Measurements from ENCODE around the gene QPCT. TPM values are rescaled to one million over a fixed set of nuclear protein-coding genes. Genes with fewer than 3 reads are reported as not detected.
A peak's percentile ranks its signal among the peaks of the same experiment; 100 is the strongest.

QPCT gene
- total RNA-seq, 1 experiment from 2014 or later, result 7.1 TPM

DNA sequence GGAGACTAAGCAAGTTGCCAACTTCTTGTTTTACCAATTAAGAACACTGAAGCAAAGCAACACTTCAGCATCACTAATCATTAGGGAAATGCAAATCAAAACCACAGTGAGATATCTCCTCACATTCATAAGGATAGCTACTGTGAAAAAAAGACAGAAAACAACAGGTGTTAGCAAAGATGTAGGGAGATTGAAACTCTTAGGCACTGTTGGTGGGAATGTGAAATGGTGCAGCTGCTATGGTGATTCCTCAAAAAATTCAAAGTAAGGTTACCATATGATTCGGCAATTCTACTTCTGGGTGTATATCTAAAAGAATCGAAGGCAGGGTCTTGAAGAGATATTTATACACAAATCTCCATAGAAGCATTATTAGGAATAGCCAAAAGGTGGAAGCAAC, 11.2 kb upstream of the QPCT start:
- Histone ChIP-seq H3K9me3 (replicated peaks) (no peaks in the 10 kb centered on the region), H3K27ac (no peak overlapping the region), H3K4me3 (no peak overlapping the region), H3K36me3 (no peaks in the 10 kb centered on the region), H3K4me1 (replicated peaks) (no peaks in the 10 kb centered on the region), H3K27me3 (replicated peaks) (no peaks in the 10 kb centered on the region; the same call in 1 of the 2 replicates)
- DNase-seq (ENCODE audit: low read depth in 1 of 2, low spot score in 2 of 2), result no peak

DNA sequence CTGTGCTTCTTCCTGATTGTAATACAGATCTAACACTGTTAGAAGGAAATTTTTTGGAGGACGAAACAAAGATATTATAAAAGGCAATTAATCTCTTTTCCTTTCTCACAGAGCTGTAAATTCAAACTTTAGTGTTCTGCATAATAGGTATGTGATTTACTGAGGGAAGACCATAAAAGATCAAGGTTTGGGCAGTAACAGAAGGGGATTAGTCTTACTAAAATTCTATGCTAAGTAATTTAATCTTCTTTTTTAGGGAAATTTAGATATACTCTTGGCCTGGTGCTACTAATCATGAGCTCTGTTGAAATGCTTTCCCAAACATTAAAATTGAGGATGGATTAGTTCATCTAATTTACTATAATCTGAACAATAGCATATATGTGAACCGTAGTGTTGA, 8.8 kb upstream of the QPCT start:
- Histone ChIP-seq H3K4me1 (replicated peaks) (no peaks in the 10 kb centered on the region), H3K27me3 (replicated peaks) (no peaks in the 10 kb centered on the region; the same call in 1 of the 2 replicates), H3K4me3 (no peak overlapping the region), H3K27ac (no peak overlapping the region), H3K9me3 (replicated peaks) (no peaks in the 10 kb centered on the region), H3K36me3 (no peaks in the 10 kb centered on the region)
- DNase-seq (ENCODE audit: low read depth in 1 of 2, low spot score in 2 of 2), result no peak

DNA sequence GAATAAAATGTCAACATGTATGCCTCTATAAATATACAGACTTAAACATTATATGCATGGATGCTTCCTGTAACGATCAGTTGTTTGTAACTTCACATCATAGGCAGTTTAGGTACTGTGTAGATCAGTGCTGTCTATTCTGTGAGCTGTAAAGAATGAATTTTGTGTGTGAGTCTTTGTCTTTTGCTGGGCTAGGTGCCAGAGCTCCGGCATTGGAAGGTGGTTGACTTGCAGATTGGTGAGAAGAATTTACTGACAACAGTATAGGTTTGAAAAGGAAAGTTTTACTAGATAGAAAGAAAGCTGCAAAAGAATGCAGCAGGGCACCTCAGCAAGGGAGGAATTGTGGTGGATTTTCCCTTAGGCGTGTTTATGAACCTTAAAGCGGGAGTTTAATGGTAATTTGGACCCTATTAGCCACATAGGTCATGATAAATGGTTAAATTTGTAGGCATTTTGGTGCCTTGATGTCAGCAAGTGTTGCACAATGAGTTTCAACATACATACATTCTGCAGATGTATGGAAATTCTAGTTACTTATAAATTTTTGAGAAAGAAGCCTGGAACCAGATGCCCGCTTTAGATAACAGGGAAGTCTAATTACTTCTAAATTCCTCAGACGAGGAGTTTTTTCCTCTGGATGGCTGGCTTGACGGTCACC, 6.7 kb upstream of the QPCT start:
- H3K36me3 ChIP-seq, result no peaks in the 10 kb centered on the region
- H3K4me3 ChIP-seq, result no peak overlapping the region
- H3K4me1 ChIP-seq (replicated peaks), result no peaks in the 10 kb centered on the region
- no peak for DNase-seq (ENCODE audit: low read depth in 1 of 2, low spot score in 2 of 2)
- H3K27ac ChIP-seq, result no peak overlapping the region
- no peaks in the 10 kb centered on the region; the same call in 1 of the 2 replicates for H3K27me3 ChIP-seq (replicated peaks)
- H3K9me3 ChIP-seq (replicated peaks), result no peaks in the 10 kb centered on the region

DNA sequence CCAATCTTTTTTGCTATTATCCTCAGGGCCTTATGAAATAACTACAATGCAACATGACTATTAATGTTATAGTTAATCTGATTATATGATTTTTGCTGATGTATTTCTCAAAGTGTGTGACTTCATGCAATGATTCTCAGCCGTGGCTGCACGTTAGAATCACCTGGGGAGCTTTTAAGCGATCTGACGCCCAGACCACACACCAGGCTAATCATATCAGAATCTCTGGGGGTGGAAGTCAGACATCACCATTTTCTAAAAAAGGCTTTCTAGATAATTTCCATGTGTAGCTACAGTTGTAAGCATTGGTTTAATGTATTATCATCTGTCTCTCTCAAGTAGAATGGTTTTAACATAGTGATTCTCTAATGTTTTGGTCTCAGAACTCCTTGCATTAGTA, 5.5 kb upstream of the QPCT start:
- peaks cover 5% of the 10 kb centered on the region; the same call in 1 of the 2 replicates for H3K4me1 ChIP-seq (replicated peaks)
- no peak for DNase-seq (ENCODE audit: low read depth in 1 of 2, low spot score in 2 of 2)

DNA sequence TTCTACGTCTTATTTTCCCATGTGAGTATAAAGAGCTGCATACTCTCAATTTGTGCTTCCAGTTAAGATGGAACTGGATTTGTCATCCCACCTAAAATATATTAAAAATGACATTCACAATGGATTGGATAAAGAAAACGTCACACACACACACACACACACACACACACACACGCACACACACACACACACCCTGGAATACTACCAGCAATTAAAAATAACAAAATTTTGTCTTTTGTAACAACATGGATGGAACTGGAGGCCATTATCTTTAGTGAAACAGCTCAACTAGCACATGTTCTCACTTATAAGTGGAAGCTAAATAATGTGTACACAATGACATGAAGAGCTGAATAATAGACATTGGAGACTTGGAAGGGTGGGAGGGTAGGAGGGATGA, 3.8 kb upstream of the QPCT start:
- Histone ChIP-seq H3K27ac (no peak overlapping the region), H3K4me1 (replicated peaks) (peaks cover 21% of the 10 kb centered on the region), H3K4me3 (no peak overlapping the region), H3K27me3 (replicated peaks) (no peaks in the 10 kb centered on the region; the same call in 1 of the 2 replicates), H3K36me3 (no peaks in the 10 kb centered on the region), H3K9me3 (replicated peaks) (no peaks in the 10 kb centered on the region; the same call in 1 of the 2 replicates)
- DNase-seq (ENCODE audit: low read depth in 1 of 2, low spot score in 2 of 2), result no peak

More for the DNA sequence above, 5.5 kb upstream of the QPCT start:
- H3K27me3 ChIP-seq (replicated peaks), result no peaks in the 10 kb centered on the region; the same call in 1 of the 2 replicates
- H3K27ac ChIP-seq, result no peak overlapping the region
- no peak overlapping the region for H3K4me3 ChIP-seq
- H3K9me3 ChIP-seq (replicated peaks), result no peaks in the 10 kb centered on the region
- H3K36me3 ChIP-seq, result no peaks in the 10 kb centered on the region

DNA sequence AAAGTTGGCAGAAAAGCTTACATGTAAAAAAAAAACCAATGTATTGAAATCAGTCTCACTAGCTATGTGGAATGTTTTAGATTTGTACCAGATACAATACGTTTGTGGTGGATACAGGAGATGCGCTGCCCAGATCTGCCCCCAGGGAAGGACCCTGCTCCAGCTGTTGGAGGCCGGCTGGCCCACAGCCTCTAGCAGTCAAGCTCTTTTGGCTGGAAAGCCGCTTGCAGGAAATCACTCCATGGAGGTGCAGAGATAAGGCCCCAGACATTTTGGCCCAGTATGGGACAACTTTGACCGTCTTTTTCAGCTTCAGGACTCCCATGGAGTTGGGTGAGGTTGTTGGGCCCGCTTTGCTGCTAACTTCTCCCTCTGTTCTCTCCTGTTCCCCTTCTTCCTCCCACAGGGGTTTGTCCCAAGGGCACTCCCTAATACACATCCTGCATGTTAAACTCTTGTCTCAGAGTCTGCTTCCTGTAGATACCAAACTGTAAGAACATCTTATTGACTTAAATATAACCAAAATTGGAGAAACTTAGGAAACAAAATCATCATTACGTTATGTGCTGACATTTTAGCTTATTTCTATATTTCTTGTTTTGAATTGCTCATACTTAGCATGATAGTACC, 1.7 kb upstream of the QPCT start:
- DNase-seq (ENCODE audit: low read depth in 1 of 2, low spot score in 2 of 2), result no peak
- Histone ChIP-seq H3K27me3 (replicated peaks) (no peaks in the 10 kb centered on the region), H3K36me3 (no peaks in the 10 kb centered on the region), H3K4me1 (replicated peaks) (peaks cover 21% of the 10 kb centered on the region), H3K4me3 (no peak overlapping the region), H3K27ac (no peak overlapping the region), H3K9me3 (replicated peaks) (no peaks in the 10 kb centered on the region; the same call in 1 of the 2 replicates)

DNA sequence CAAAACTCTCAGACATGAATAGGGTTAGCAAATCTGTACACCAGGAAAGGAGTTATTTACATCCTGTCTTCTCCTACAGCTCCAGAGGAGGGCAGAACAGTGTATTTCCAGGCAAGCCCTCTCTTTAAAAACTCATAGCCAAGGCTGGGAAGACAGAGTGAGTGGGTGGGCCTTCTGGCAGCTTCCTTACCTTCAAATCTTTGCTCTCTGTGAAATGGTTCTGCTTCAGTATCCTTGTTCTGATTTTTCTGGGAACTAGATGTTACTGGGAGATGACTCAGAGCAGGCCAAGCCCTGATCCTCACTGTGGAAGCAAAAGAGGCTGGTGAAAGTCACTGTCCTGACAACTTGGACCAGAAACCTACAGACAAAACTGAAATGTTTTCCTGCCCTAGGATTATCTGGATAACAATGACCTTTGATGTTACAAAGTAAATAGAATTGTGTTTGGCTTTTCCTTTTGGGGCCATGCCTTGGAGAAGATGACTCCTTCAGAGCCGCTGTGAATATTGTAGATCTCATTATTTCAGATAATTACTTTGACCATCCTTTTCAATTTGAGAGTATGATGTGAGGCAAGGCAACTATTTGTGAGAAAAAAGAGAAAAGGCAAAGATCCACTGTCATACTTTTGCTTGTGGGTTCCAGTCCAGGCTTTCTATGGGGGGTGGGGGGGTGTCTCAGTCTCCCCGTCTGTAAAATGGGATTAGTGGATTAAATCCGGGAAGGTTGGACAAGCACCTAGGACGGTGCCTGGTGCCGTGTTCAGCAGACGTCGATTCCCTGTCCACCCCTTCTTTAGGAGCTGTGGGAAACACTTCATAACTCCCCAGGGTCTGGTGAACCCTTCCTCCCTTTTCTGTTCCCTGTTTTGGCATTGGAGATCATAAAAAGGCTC, 644 bp upstream of the QPCT start:
- Histone ChIP-seq H3K36me3 (no peaks in the 10 kb centered on the region), H3K9me3 (replicated peaks) (no peaks in the 10 kb centered on the region; the same call in 1 of the 2 replicates), H3K4me1 (replicated peaks) (peaks cover 21% of the 10 kb centered on the region), H3K27me3 (replicated peaks) (no peaks in the 10 kb centered on the region), H3K4me3 (peak overlapping the region; percentile 48), H3K27ac (0 out of 2 replicates have a peak overlapping the region, but pooled peaks have one; percentile 43)
- peak in 1 of 2 experiments; percentile 30 for DNase-seq (ENCODE audit: low read depth in 1 of 2, low spot score in 2 of 2)

DNA sequence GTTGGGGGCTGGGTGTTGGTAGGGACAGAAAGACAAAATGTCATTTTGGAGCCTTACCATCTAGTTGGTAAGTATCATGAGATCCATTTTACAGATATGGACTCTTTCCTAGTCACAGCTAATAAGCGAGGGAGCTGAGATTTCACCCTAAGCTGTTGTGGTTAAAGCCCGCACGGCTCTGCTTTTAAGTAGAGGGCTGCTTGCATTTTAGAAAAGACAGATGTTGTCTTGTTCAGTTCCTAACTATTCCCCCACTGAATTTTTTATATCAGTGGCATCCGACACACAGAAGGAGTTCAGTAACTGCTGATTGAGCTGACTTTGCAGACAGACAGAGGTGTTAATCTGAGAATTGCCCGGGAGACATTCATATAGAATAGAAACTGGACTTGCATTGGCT, 3.7 kb downstream of the QPCT start:
- Histone ChIP-seq H3K9me3 (replicated peaks) (no peaks in the 10 kb centered on the region; the same call in 1 of the 2 replicates), H3K4me3 (no peak overlapping the region), H3K27me3 (replicated peaks) (no peaks in the 10 kb centered on the region), H3K36me3 (no peaks in the 10 kb centered on the region), H3K4me1 (replicated peaks) (peaks cover 21% of the 10 kb centered on the region), H3K27ac (no peak overlapping the region)
- DNase-seq (ENCODE audit: low read depth in 1 of 2, low spot score in 2 of 2), result no peak

DNA sequence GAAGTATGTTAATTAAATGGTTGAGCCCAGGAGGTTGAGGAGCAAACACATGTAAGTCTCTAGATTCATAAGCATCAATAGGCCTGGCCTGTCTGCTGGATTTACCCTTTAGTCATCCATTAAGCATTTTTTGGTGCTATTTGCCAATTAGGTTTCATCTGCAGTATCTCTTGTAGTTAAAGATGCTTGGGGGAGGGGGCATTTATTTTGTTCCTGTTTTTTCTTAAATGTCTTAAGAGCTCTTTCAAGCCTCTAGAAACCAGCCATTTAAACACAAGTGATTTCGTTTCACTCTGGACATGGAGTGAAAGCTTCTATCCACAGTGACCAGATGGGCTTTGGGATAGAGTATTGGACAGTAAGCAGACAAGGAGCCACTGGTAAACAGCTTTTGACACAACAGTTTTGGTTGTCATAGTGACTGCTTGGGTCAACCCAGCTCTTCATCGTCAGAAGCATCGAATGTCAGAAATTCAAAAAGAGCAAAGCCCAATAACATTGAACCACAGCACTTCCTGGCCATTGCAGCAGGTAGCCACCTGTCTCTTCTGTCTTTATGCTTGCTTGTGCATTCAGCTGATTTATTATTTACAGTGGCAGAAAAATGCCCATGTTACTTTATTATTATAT, 4.9 kb downstream of the QPCT start:
- Histone ChIP-seq H3K4me3 (no peak overlapping the region), H3K36me3 (no peaks in the 10 kb centered on the region), H3K27me3 (replicated peaks) (no peaks in the 10 kb centered on the region), H3K9me3 (replicated peaks) (no peaks in the 10 kb centered on the region; the same call in 1 of the 2 replicates), H3K4me1 (replicated peaks) (peaks cover 11% of the 10 kb centered on the region), H3K27ac (no peak overlapping the region)
- no peak for DNase-seq (ENCODE audit: low read depth in 1 of 2, low spot score in 2 of 2)

DNA sequence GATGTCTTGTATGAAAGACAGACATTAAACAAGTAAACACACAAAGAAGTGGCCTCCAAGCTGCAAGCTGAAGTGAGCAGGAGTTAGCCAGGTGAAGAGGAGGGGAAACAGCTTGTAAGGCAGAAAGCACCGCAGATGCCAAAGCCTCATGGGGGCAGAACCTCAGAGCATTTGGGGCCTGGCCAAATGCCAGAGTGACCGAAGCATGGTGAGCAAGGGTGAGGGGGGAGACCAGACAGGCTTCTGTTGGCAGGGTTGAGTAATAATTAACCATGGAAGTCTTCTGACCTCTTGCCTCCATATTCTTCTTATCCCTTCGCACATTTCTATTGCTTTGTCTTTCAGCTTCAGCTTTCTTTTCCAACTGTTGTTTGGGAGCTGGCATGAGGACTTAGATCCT, 5.6 kb downstream of the QPCT start:
- no peak for DNase-seq (ENCODE audit: low read depth in 1 of 2, low spot score in 2 of 2)
- Histone ChIP-seq H3K9me3 (replicated peaks) (no peaks in the 10 kb centered on the region), H3K4me3 (no peak overlapping the region), H3K27me3 (replicated peaks) (no peaks in the 10 kb centered on the region), H3K4me1 (replicated peaks) (peaks cover 4% of the 10 kb centered on the region), H3K27ac (no peak overlapping the region), H3K36me3 (no peaks in the 10 kb centered on the region)

DNA sequence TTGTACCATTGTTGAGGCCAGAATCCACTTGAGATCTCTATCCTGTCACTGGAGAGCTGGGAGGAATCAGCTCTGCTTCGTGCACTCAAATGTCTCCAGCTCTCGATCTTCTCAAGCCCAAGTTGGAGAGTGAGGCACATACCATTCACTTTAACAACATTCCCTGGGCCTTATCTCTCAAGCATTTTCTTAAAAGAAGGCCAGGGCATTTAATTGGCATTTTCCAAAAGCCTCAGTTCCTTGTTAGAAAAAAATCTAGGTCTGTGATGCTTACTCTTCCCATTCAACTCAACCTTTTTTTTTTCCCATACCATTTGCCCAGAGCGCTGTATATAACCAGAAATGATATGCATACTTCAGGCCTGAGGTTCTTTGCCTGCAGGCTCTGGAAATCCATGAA, 10.1 kb downstream of the QPCT start:
- Histone ChIP-seq H3K9me3 (replicated peaks) (no peaks in the 10 kb centered on the region), H3K27ac (no peak overlapping the region), H3K36me3 (no peaks in the 10 kb centered on the region), H3K4me3 (no peak overlapping the region), H3K4me1 (replicated peaks) (no peaks in the 10 kb centered on the region), H3K27me3 (replicated peaks) (0 out of 2 replicates have a peak, but pooled peaks cover 2% of the 10 kb centered on the region)
- no peak for DNase-seq (ENCODE audit: low read depth in 1 of 2, low spot score in 2 of 2)

DNA sequence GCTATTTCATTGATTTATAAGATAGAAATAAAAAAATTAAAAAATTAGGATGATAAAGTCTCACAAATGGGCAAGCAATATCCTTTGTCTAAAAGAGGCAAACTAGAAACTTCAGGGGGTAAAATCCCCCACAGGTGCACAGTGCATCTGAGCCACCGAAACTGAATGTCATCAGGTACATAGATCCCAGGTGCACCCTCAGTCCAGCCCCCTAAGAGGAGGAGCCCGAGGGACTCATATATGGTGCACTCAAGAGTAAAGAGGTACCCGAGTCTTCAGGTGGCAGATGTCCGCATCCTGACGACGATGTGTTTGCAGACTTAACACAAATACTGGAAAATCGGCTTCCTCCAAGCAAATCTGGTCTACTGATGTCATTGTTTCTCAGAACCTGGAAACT, 11.3 kb downstream of the QPCT start:
- DNase-seq (ENCODE audit: low read depth in 1 of 2, low spot score in 2 of 2), result no peak
- no peaks in the 10 kb centered on the region for H3K36me3 ChIP-seq
- no peaks in the 10 kb centered on the region for H3K4me1 ChIP-seq (replicated peaks)
- 0 out of 2 replicates have a peak, but pooled peaks cover 2% of the 10 kb centered on the region for H3K27me3 ChIP-seq (replicated peaks)
- H3K4me3 ChIP-seq, result no peak overlapping the region
- H3K27ac ChIP-seq, result no peak overlapping the region
- H3K9me3 ChIP-seq (replicated peaks), result no peaks in the 10 kb centered on the region

DNA sequence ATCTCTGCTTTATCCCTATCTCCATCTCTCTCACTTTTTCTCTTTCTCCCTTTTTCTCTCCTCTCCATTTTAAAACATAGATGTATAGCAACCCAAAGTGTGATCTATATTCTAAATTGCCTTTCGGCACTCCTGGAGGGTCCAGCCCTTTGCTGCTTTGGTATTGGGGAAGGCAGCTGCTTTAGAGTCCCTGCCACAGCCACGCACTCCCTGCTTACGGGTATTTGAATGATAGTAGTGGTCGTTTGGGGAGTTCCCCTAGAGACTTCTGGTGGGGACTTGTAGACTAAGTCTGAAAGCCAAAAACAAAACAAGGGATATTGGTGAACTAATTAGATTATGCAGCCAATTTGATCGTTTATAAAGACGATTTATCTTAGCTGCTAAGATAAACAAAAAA, 11.9 kb downstream of the QPCT start:
- DNase-seq (ENCODE audit: low read depth in 1 of 2, low spot score in 2 of 2), result no peak
- 0 out of 2 replicates have a peak, but pooled peaks cover 2% of the 10 kb centered on the region for H3K27me3 ChIP-seq (replicated peaks)
- no peaks in the 10 kb centered on the region for H3K36me3 ChIP-seq
- H3K9me3 ChIP-seq (replicated peaks), result no peaks in the 10 kb centered on the region
- no peaks in the 10 kb centered on the region for H3K4me1 ChIP-seq (replicated peaks)
- H3K27ac ChIP-seq, result no peak overlapping the region
- no peak overlapping the region for H3K4me3 ChIP-seq

All from SJSA1 (cell line).